H9 (cell line): ENCODE data around the gene ORAI1. TPM values are rescaled to one million over a fixed set of nuclear protein-coding genes. Genes with fewer than 3 reads are reported as not detected.

Source experiments
- DNase-seq: peaks from one replicate; pipeline ENCODE4 v3.0.0-alpha.2; 2017
- H2AFZ ChIP-seq: one replicate; pipeline ENCODE4 v1.6.1; 2013; ENCODE audit warnings: mild to moderate bottlenecking, low read length, control low read depth, moderate library complexity
- H2AK5ac ChIP-seq: 2 replicates; pipeline ENCODE4 v1.6.1; 2013; ENCODE audit warnings: low read length, control low read depth, mixed read lengths; ENCODE audit not compliant: insufficient read length
- H2BK120ac ChIP-seq: one replicate; pipeline ENCODE4 v1.6.1; 2013; ENCODE audit warnings: low read depth, mild to moderate bottlenecking, low read length, control low read depth, inconsistent platforms; ENCODE audit not compliant: poor library complexity, severe bottlenecking
- H2BK12ac ChIP-seq: 2 replicates; pipeline ENCODE4 v1.6.1; 2013; ENCODE audit warnings: low read length, control low read depth, mixed read lengths, low read depth; ENCODE audit not compliant: insufficient read length
- H2BK15ac ChIP-seq: 2 replicates; pipeline ENCODE4 v1.6.1; 2013; ENCODE audit warnings: low read depth, low read length, control low read depth
- H2BK20ac ChIP-seq: one replicate; pipeline ENCODE4 v1.6.1; 2013; ENCODE audit warnings: low read depth, mild to moderate bottlenecking, low read length, control low read depth, inconsistent platforms; ENCODE audit not compliant: poor library complexity, severe bottlenecking
- H2BK5ac ChIP-seq: 2 replicates; pipeline ENCODE4 v1.6.1; 2013; ENCODE audit warnings: low read length, control low read depth, mixed read lengths; ENCODE audit not compliant: insufficient read length
- H3K14ac ChIP-seq: 2 replicates; pipeline ENCODE4 v1.6.1; 2013; ENCODE audit warnings: low read length, control low read depth; ENCODE audit not compliant: insufficient read depth
- H3K18ac ChIP-seq: 2 replicates; pipeline ENCODE4 v1.6.1; 2013; ENCODE audit warnings: low read depth, mild to moderate bottlenecking, mixed read lengths, low read length, control low read depth; ENCODE audit not compliant: insufficient read length
- H3K23ac ChIP-seq: 2 replicates; pipeline ENCODE4 v1.6.1; 2013; ENCODE audit warnings: low read length, control low read depth, mixed read lengths, low read depth; ENCODE audit not compliant: insufficient read length
- H3K23me2 ChIP-seq: 2 replicates; pipeline ENCODE4 v1.6.1; 2013; ENCODE audit warnings: low read depth, mild to moderate bottlenecking, mixed read lengths, low read length, control low read depth; ENCODE audit not compliant: insufficient read length, poor library complexity, severe bottlenecking
- H3K27ac ChIP-seq: 2 replicates; pipeline ENCODE4 v1.5.1; 2013; ENCODE audit warnings: low read length, control low read depth, mixed read lengths, low read depth; ENCODE audit not compliant: insufficient read length
- H3K27me3 ChIP-seq: 2 replicates; pipeline ENCODE4 v1.6.1; 2013; ENCODE audit warnings: low read length, control low read depth, inconsistent platforms; ENCODE audit not compliant: insufficient read depth
- H3K4ac ChIP-seq: 2 replicates; pipeline ENCODE4 v1.6.1; 2013; ENCODE audit warnings: low read depth, mild to moderate bottlenecking, control low read depth, inconsistent platforms, low read length, moderate library complexity
- H3K4me1 ChIP-seq: 2 replicates; pipeline ENCODE4 v1.6.1; 2013; ENCODE audit warnings: low read length, control low read depth, inconsistent platforms; ENCODE audit not compliant: insufficient read depth
- H3K4me2 ChIP-seq: 2 replicates; pipeline ENCODE4 v1.6.1; 2013; ENCODE audit warnings: low read length, control low read depth, mixed read lengths; ENCODE audit not compliant: insufficient read length, insufficient read depth
- H3K56ac ChIP-seq: 2 replicates; pipeline ENCODE4 v1.6.1; 2013; ENCODE audit warnings: low read depth, mild to moderate bottlenecking, mixed read lengths, low read length, control low read depth; ENCODE audit not compliant: insufficient read length
- H3K79me1 ChIP-seq: 2 replicates; pipeline ENCODE4 v1.6.1; 2013; ENCODE audit warnings: low read depth, mild to moderate bottlenecking, moderate library complexity, low read length, control low read depth, inconsistent platforms; ENCODE audit not compliant: insufficient read depth, poor library complexity, severe bottlenecking
- H3K79me2 ChIP-seq: 2 replicates; pipeline ENCODE4 v1.6.1; 2013; ENCODE audit warnings: low read length, control low read depth, inconsistent platforms; ENCODE audit not compliant: insufficient read depth
- H3K9ac ChIP-seq: 2 replicates; pipeline ENCODE4 v1.6.1; 2013; ENCODE audit warnings: low read length, control low read depth, mixed read lengths; ENCODE audit not compliant: insufficient read length; ENCODE audit errors: extremely low read depth
- H3K9me3 ChIP-seq: one replicate; pipeline ENCODE4 v1.6.1; 2013; ENCODE audit warnings: low read depth, low read length, inconsistent platforms; ENCODE audit not compliant: control insufficient read depth
- H3T11ph ChIP-seq: one replicate; pipeline ENCODE4 v1.6.1; 2013; ENCODE audit warnings: mild to moderate bottlenecking, low read length, control low read depth, inconsistent platforms
- H4K20me1 ChIP-seq: one replicate; pipeline ENCODE4 v1.6.1; 2013; ENCODE audit not compliant: control insufficient read depth, insufficient read length, insufficient read depth
- H4K5ac ChIP-seq: 2 replicates; pipeline ENCODE4 v1.6.1; 2013; ENCODE audit warnings: low read depth, mild to moderate bottlenecking, mixed read lengths, low read length, control low read depth; ENCODE audit not compliant: insufficient read length
- H4K8ac ChIP-seq: replicated peaks from 2 replicates; pipeline ENCODE4 v1.6.1; 2013; ENCODE audit warnings: low read length, control low read depth, mixed read lengths, low read depth; ENCODE audit not compliant: insufficient read length
- H4K91ac ChIP-seq: 2 replicates; pipeline ENCODE4 v1.6.1; 2013; ENCODE audit warnings: low read depth, mild to moderate bottlenecking, moderate library complexity, mixed read lengths, low read length, control low read depth; ENCODE audit not compliant: insufficient read length
- H3K27ac Mint-ChIP-seq, 3 experiments: 2 replicates in 2 of 3; 3 replicates in 1 of 3; pipeline ENCODE4 v1.8.0; 2020 to 2021; ENCODE audit warnings: mixed read lengths in 3 of 3, mild to moderate bottlenecking in 1 of 3, moderate library complexity in 1 of 3
- H3K27me3 Mint-ChIP-seq: 2 replicates; pipeline ENCODE4 v1.8.0; 2021; ENCODE audit warnings: low read depth, mild to moderate bottlenecking, moderate library complexity, mixed read lengths
- H3K36me3 Mint-ChIP-seq, 3 experiments: 2 replicates in 2 of 3; 3 replicates in 1 of 3; pipeline ENCODE4 v1.8.0; 2020 to 2021; ENCODE audit warnings: low read depth in 3 of 3, mixed read lengths in 3 of 3; ENCODE audit not compliant: insufficient read depth in 1 of 3
- H3K4me1 Mint-ChIP-seq, 2 experiments: 2 replicates each; pipeline ENCODE4 v1.8.0; 2020; ENCODE audit warnings: mixed read lengths in 2 of 2
- H3K4me3 Mint-ChIP-seq, 2 experiments: 2 replicates in 1 of 2; 3 replicates in 1 of 2; pipeline ENCODE4 v1.8.0; 2020 to 2021; ENCODE audit warnings: mild to moderate bottlenecking in 2 of 2, mixed read lengths in 2 of 2, moderate library complexity in 1 of 2
- H3K9me3 Mint-ChIP-seq, 2 experiments: 2 replicates in 1 of 2; 3 replicates in 1 of 2; pipeline ENCODE4 v1.8.0; 2020; ENCODE audit warnings: mild to moderate bottlenecking in 2 of 2, mixed read lengths in 2 of 2, moderate library complexity in 1 of 2
- WGBS: extraction: QIAGEN DNeasy Blood & Tissue Kit; methylation state at CpG from one replicate; pipeline ENCODE4 v1.1.7; 2013; ENCODE audit warnings: missing lambda C conversion rate, low lambda C conversion rate, mixed read lengths; ENCODE audit not compliant: insufficient read length; ENCODE audit errors: extremely low coverage; 5-methylcytosine and 5-hydroxymethylcytosine counted together
- total RNA-seq: library from RNA; stranded (reverse); gene quantifications from 2 replicates; pipeline ENCODE4 v1.2.1, GENCODE V29; 2021
- TF ChIP-seq, protein P1 (sequence below): fragments of 200-600 bp; sonication (generic); conservative IDR thresholded peaks from 3 replicates; pipeline ENCODE4 v1.8.0; 2021; ENCODE audit warnings: antibody characterized with exemption, mild to moderate bottlenecking

Gene ORAI1
- total RNA-seq, 1 experiment from 2014 or later = 24.7 TPM

DNA sequence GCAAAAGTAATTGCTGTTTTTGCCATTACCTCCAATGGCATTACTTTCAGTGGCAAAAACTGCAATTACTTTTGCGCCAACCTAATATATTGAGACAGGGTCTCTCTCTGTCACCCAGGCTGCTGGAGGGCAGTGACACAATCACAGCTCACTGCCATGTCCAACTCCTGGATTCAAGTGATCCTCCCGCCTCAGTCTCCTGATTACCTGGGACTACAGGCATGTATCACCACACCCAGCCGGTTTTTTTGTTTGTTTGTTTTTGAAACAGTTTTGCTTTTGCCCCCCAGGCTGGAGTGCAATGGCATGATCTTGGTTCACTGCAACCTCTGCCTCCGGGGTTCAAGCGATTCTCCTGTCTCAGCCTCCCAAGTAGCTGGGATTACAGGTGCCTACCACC lies 29.8 kb upstream of the ORAI1 start:
- WGBS = no CpG with 5 or more reads among the region's 5 CpGs

More for the DNA sequence above, 29.8 kb upstream of the ORAI1 start:
- Histone ChIP-seq H3K27ac (no peak overlapping the region), H3K23me2 (no peaks in the 10 kb centered on the region), H2BK5ac (no peak overlapping the region), H2BK12ac (no peak overlapping the region), H4K8ac (no peak overlapping the region), H3K56ac (no peak overlapping the region), H4K91ac (no peak overlapping the region), H3K18ac (no peak overlapping the region), H2AK5ac (no peak overlapping the region), H3K4me1 (no peaks in the 10 kb centered on the region), H2AFZ (no peak overlapping the region), H2BK20ac (no peak overlapping the region), H3K14ac (no peak overlapping the region), H3T11ph (no peak overlapping the region), H4K5ac (no peak overlapping the region), H3K4ac (no peak overlapping the region), H3K9ac (no peak overlapping the region), H2BK120ac (no peak overlapping the region), H2BK15ac (no peak overlapping the region), H3K23ac (no peak overlapping the region), H3K9me3 (no peaks in the 10 kb centered on the region), H3K79me2 (no peaks in the 10 kb centered on the region), H3K79me1 (no peaks in the 10 kb centered on the region), H3K4me2 (no peak overlapping the region), H3K27me3 (no peaks in the 10 kb centered on the region), H4K20me1 (no peaks in the 10 kb centered on the region)
- Mint-ChIP-seq H3K36me3 (peaks cover 2 to 39% (median 19%) of the 10 kb centered on the region in 3 experiments; a peak in 6 of 7 replicates), H3K9me3 (no peaks in the 10 kb centered on the region), H3K4me1 (peaks cover 9 to 13% of the 10 kb centered on the region in 2 experiments), H3K27ac (no peak overlapping the region), H3K4me3 (no peak overlapping the region; a peak in 1 of 5 replicates), H3K27me3 (no peaks in the 10 kb centered on the region; the same call in 1 of the 2 replicates)
- TF ChIP-seq, protein P1, sequence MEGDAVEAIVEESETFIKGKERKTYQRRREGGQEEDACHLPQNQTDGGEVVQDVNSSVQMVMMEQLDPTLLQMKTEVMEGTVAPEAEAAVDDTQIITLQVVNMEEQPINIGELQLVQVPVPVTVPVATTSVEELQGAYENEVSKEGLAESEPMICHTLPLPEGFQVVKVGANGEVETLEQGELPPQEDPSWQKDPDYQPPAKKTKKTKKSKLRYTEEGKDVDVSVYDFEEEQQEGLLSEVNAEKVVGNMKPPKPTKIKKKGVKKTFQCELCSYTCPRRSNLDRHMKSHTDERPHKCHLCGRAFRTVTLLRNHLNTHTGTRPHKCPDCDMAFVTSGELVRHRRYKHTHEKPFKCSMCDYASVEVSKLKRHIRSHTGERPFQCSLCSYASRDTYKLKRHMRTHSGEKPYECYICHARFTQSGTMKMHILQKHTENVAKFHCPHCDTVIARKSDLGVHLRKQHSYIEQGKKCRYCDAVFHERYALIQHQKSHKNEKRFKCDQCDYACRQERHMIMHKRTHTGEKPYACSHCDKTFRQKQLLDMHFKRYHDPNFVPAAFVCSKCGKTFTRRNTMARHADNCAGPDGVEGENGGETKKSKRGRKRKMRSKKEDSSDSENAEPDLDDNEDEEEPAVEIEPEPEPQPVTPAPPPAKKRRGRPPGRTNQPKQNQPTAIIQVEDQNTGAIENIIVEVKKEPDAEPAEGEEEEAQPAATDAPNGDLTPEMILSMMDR = no peak
- no peak for DNase-seq
